Astrocyte (in vitro differentiated cells and primary cell): ENCODE measurements around the gene SNX27. TPM values are rescaled to one million over a fixed set of nuclear protein-coding genes. Genes with fewer than 3 reads are reported as not detected.
"Not testable (repeated sequence)": the region's sequence is repeated elsewhere in the genome, so short reads cannot be mapped to it uniquely, and the experiment has no call there.

Experiments
- DNase-seq: peaks from one replicate; pipeline ENCODE4 v3.0.0-alpha.2; 2010; ENCODE audit warnings: low read depth
- FAIRE-seq: peaks from 2 replicates; lab custom pipeline; 2011; peaks lifted over from hg19 to GRCh38; lab: Jason Lieb, UNC
- H2AFZ ChIP-seq: 2 replicates; pipeline ENCODE4 v1.6.0; 2012; ENCODE audit warnings: low read depth, low read length, inconsistent platforms
- H3K27ac ChIP-seq: 2 replicates; pipeline ENCODE4 v1.5.1; 2011; ENCODE audit warnings: low read depth, low read length, inconsistent platforms
- H3K27me3 ChIP-seq: 2 replicates; pipeline ENCODE4 v1.6.0; 2011; ENCODE audit warnings: low read length, inconsistent platforms; ENCODE audit not compliant: insufficient read depth
- H3K36me3 ChIP-seq: 2 replicates; pipeline ENCODE4 v1.5.1; 2011; ENCODE audit warnings: low read length, inconsistent platforms; ENCODE audit not compliant: insufficient read depth
- H3K4me1 ChIP-seq: 2 replicates; pipeline ENCODE4 v1.5.1; 2011; ENCODE audit warnings: low read length, inconsistent platforms; ENCODE audit not compliant: insufficient read depth
- H3K4me2 ChIP-seq: 2 replicates; pipeline ENCODE4 v1.6.0; 2012; ENCODE audit warnings: low read length, inconsistent platforms
- H3K4me3 ChIP-seq: 2 replicates; pipeline ENCODE4 v1.5.1; 2011; ENCODE audit warnings: low read depth, mild to moderate bottlenecking, low read length, inconsistent platforms; ENCODE audit not compliant: insufficient read depth
- H3K79me2 ChIP-seq: 2 replicates; pipeline ENCODE4 v1.6.0; 2012; ENCODE audit warnings: mild to moderate bottlenecking, low read length, inconsistent platforms; ENCODE audit not compliant: insufficient read depth
- H3K9ac ChIP-seq: 2 replicates; pipeline ENCODE4 v1.6.0; 2012; ENCODE audit warnings: mild to moderate bottlenecking, low read length, inconsistent platforms
- H3K9me3 ChIP-seq: 2 replicates; pipeline ENCODE4 v1.5.1; 2012; ENCODE audit warnings: low read depth, mild to moderate bottlenecking, low read length, inconsistent platforms; ENCODE audit not compliant: insufficient read depth
- H4K20me1 ChIP-seq: 2 replicates; pipeline ENCODE4 v1.6.0; 2012; ENCODE audit warnings: low read length, inconsistent platforms; ENCODE audit not compliant: insufficient read depth
- H3K27ac Mint-ChIP-seq: one replicate; pipeline ENCODE4 v1.8.0; 2021; ENCODE audit warnings: mild to moderate bottlenecking, mixed read lengths; ENCODE audit not compliant: unreplicated experiment
- H3K27me3 Mint-ChIP-seq: one replicate; pipeline ENCODE4 v1.8.0; 2021; ENCODE audit warnings: low read depth, mixed read lengths; ENCODE audit not compliant: unreplicated experiment
- H3K36me3 Mint-ChIP-seq: one replicate; pipeline ENCODE4 v1.8.0; 2021; ENCODE audit warnings: low read depth, mixed read lengths; ENCODE audit not compliant: unreplicated experiment
- H3K4me1 Mint-ChIP-seq: one replicate; pipeline ENCODE4 v1.8.0; 2021; ENCODE audit warnings: low read depth, mixed read lengths; ENCODE audit not compliant: unreplicated experiment
- H3K4me3 Mint-ChIP-seq: one replicate; pipeline ENCODE4 v1.8.0; 2021; ENCODE audit warnings: mild to moderate bottlenecking, moderate library complexity, mixed read lengths; ENCODE audit not compliant: unreplicated experiment
- H3K9me3 Mint-ChIP-seq: one replicate; pipeline ENCODE4 v1.8.0; 2021; ENCODE audit warnings: mild to moderate bottlenecking, mixed read lengths; ENCODE audit not compliant: unreplicated experiment
- EZH2 ChIP-seq: IDR thresholded peaks from 2 replicates; pipeline ENCODE4 v1.6.1; 2012; ENCODE audit warnings: mild to moderate bottlenecking, low read length, inconsistent platforms; ENCODE audit not compliant: insufficient read depth
- total RNA-seq: library from RNA; stranded (reverse); gene quantifications from 2 replicates; pipeline ENCODE4 v1.2.1, GENCODE V29; 2021
- TF ChIP-seq, protein P1 (sequence below): IDR thresholded peaks from 2 replicates; pipeline ENCODE4 v1.5.1; 2011; ENCODE audit warnings: low read depth, mild to moderate bottlenecking, inconsistent platforms, low read length, moderate library complexity; ENCODE audit not compliant: insufficient read depth

SNX27 gene
- total RNA-seq, 1 donor from 2014 or later: 53.1 TPM

DNA sequence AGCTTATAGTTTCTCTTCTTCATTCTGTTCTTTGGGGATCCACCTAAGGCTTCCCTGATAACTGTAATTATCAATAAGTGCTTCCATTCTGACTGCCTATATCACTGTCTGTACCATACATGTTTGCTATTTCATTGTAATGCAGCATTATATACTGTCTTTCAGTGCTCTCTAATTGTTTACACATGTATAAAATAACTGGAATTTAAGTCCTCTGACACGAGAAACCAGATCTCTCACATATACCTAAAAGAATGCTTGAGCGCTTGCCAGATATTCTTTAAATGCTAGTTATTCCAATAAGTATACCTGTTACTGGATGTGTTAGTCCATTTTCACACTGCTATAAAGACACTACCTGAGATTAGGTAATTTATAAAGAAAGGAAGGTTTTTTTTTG lies 70.1 kb downstream of the SNX27 start:
- no peak overlapping the region for H2AFZ ChIP-seq
- Mint-ChIP-seq H3K4me1 (peaks cover 20% of the 10 kb centered on the region), H3K27me3 (no peaks in the 10 kb centered on the region), H3K9me3 (no peaks in the 10 kb centered on the region), H3K4me3 (no peak overlapping the region), H3K36me3 (peaks cover 2% of the 10 kb centered on the region), H3K27ac (peak overlapping the region; percentile 1)
- peak overlapping the region; percentile 9 for H3K9ac ChIP-seq
- H4K20me1 ChIP-seq: no peaks in the 10 kb centered on the region
- no peaks in the 10 kb centered on the region for H3K36me3 ChIP-seq
- peak overlapping the region; percentile 84 for H3K27ac ChIP-seq
- H3K4me3 ChIP-seq: no peak overlapping the region
- H3K27me3 ChIP-seq: no peaks in the 10 kb centered on the region
- H3K4me2 ChIP-seq: peak overlapping the region; percentile 82
- peak; percentile 5 for DNase-seq
- no peaks in the 10 kb centered on the region for H3K9me3 ChIP-seq
- peaks cover 22% of the 10 kb centered on the region for H3K4me1 ChIP-seq
- TF ChIP-seq, protein P1, sequence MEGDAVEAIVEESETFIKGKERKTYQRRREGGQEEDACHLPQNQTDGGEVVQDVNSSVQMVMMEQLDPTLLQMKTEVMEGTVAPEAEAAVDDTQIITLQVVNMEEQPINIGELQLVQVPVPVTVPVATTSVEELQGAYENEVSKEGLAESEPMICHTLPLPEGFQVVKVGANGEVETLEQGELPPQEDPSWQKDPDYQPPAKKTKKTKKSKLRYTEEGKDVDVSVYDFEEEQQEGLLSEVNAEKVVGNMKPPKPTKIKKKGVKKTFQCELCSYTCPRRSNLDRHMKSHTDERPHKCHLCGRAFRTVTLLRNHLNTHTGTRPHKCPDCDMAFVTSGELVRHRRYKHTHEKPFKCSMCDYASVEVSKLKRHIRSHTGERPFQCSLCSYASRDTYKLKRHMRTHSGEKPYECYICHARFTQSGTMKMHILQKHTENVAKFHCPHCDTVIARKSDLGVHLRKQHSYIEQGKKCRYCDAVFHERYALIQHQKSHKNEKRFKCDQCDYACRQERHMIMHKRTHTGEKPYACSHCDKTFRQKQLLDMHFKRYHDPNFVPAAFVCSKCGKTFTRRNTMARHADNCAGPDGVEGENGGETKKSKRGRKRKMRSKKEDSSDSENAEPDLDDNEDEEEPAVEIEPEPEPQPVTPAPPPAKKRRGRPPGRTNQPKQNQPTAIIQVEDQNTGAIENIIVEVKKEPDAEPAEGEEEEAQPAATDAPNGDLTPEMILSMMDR: no peak
- no peak for TF ChIP-seq EZH2
- no peaks in the 10 kb centered on the region for H3K79me2 ChIP-seq
- no peak for FAIRE-seq

DNA sequence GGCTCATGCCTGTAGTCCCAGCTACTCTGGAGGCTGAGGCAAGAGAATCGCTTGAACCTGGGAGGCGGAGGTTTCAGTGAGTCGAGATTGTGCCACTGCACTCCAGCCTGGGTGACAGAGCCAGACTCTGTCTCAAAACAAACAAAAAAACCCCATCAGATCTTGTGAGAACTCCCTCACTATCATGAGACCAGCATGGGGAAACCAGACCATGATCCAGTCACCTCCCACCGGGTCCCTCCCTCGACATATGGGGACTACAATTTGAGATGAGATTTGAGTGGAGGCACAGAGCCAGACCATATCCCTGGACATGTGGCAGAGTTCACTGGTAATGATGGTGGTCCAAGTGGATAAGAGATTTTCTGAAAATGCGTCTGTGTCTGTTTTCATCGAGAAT lies 71.1 kb downstream of the SNX27 start:
- not testable (repeated sequence) for H3K4me3 Mint-ChIP-seq, H3K4me2 ChIP-seq, H3K27me3 Mint-ChIP-seq, H2AFZ ChIP-seq, H3K9ac ChIP-seq, H4K20me1 ChIP-seq, H3K27me3 ChIP-seq, H3K27ac Mint-ChIP-seq, H3K9me3 Mint-ChIP-seq, FAIRE-seq, H3K9me3 ChIP-seq, H3K27ac ChIP-seq, H3K36me3 Mint-ChIP-seq, DNase-seq, H3K79me2 ChIP-seq, H3K4me3 ChIP-seq, H3K36me3 ChIP-seq
- peaks cover 22% of the 10 kb centered on the region for H3K4me1 ChIP-seq
- H3K4me1 Mint-ChIP-seq: peaks cover 20% of the 10 kb centered on the region

DNA sequence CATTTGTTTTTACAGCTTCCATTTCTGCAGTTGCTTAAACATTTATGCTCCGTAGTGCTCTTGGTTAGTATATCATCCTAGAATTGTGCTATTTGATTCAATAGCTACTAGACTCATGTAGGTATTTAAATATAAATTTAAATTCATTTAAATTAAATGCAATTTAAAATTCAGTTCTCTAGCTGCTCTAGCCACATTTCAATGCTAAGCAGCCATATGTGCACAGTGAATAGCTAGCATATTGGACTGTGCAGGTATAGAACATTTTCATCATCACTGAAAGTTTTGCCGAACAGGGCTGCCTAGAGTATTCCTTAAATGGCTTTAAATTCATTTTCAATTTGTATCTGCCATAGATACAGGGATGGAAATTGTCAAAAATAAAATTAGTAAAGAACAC lies 72.3 kb downstream of the SNX27 start:
- no peaks in the 10 kb centered on the region for H4K20me1 ChIP-seq
- no peak overlapping the region for H2AFZ ChIP-seq
- Mint-ChIP-seq H3K27ac (no peak overlapping the region), H3K9me3 (no peaks in the 10 kb centered on the region), H3K4me3 (no peak overlapping the region), H3K27me3 (no peaks in the 10 kb centered on the region), H3K4me1 (peaks cover 20% of the 10 kb centered on the region), H3K36me3 (peaks cover 2% of the 10 kb centered on the region)
- H3K27ac ChIP-seq: no peak overlapping the region
- H3K36me3 ChIP-seq: no peaks in the 10 kb centered on the region
- DNase-seq: no peak
- no peak overlapping the region for H3K4me3 ChIP-seq
- H3K9me3 ChIP-seq: no peaks in the 10 kb centered on the region
- no peak overlapping the region for H3K4me2 ChIP-seq
- peaks cover 22% of the 10 kb centered on the region for H3K4me1 ChIP-seq
- H3K79me2 ChIP-seq: no peaks in the 10 kb centered on the region
- H3K27me3 ChIP-seq: no peaks in the 10 kb centered on the region
- no peak overlapping the region for H3K9ac ChIP-seq
- TF ChIP-seq EZH2: no peak
- TF ChIP-seq, protein P1: no peak
- FAIRE-seq: no peak
